Glutamatergic neuron (in vitro differentiated cells): ENCODE measurements around the gene NR2E3. TPM values are rescaled to one million over a fixed set of nuclear protein-coding genes. Genes with fewer than 3 reads are reported as not detected.
A peak's percentile ranks its signal among the peaks of the same experiment; 100 is the strongest.

Experiments used
- DNase-seq: peaks from one replicate; pipeline ENCODE4 v3.0.0; 2022
- H3K27ac Mint-ChIP-seq: one replicate; pipeline ENCODE4 v1.8.0; 2020; ENCODE audit warnings: mild to moderate bottlenecking, mixed read lengths, inconsistent platforms; ENCODE audit not compliant: unreplicated experiment
- H3K27me3 Mint-ChIP-seq: one replicate; pipeline ENCODE4 v1.8.0; 2020; ENCODE audit warnings: mild to moderate bottlenecking, moderate library complexity, mixed read lengths, inconsistent platforms; ENCODE audit not compliant: unreplicated experiment
- H3K36me3 Mint-ChIP-seq: one replicate; pipeline ENCODE4 v1.8.0; 2020; ENCODE audit warnings: mild to moderate bottlenecking, mixed read lengths, inconsistent platforms; ENCODE audit not compliant: unreplicated experiment
- H3K4me1 Mint-ChIP-seq: one replicate; pipeline ENCODE4 v1.8.0; 2020; ENCODE audit warnings: mild to moderate bottlenecking, low read depth, mixed read lengths, inconsistent platforms; ENCODE audit not compliant: unreplicated experiment
- H3K4me3 Mint-ChIP-seq: one replicate; pipeline ENCODE4 v1.8.0; 2020; ENCODE audit warnings: mild to moderate bottlenecking, mixed read lengths, inconsistent platforms; ENCODE audit not compliant: unreplicated experiment
- H3K9me3 Mint-ChIP-seq: one replicate; pipeline ENCODE4 v1.8.0; 2020; ENCODE audit warnings: mild to moderate bottlenecking, moderate library complexity, mixed read lengths, inconsistent platforms; ENCODE audit not compliant: unreplicated experiment
- total RNA-seq: library from RNA; stranded (reverse); fragmentation: NEBNext Ultra II Directional; extraction: Animal tissue kit (Norgen Biotek cat#: 25700); gene quantifications from one replicate; pipeline ENCODE4 v1.2.1, GENCODE V29; 2021; ENCODE audit not compliant: unreplicated experiment
- TF ChIP-seq, protein P1 (sequence below): fragments of 200-600 bp; sonication (generic); IDR thresholded peaks from one replicate; pipeline ENCODE4 v1.5.0; 2021; ENCODE audit not compliant: partially characterized antibody, unreplicated experiment

Gene NR2E3
- total RNA-seq, 1 donor from 2014 or later = 0.69 TPM

DNA sequence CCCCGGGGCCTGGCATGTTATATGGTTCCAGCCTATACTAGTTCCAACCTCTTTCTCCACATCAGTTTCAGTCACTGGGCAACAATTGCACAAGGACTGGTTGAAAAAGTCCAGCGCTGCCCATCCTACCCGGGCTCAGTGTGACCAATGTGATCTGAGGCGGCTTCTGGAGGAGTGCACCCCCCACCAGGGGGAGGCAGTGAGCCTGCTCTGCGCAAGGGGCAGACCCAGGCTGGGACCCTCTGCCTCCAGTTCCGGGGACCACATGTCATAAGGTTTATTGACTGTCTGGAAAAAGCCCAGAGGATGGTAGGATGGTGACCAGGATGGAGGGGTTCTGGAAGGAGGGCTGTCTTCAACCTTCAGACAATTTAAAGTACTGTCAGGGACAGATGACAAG, 25.6 kb upstream of the NR2E3 start:
- no peak overlapping the region for H3K4me3 Mint-ChIP-seq
- H3K4me1 Mint-ChIP-seq = peaks cover 19% of the 10 kb centered on the region
- no peaks in the 10 kb centered on the region for H3K9me3 Mint-ChIP-seq
- DNase-seq = no peak
- peaks cover 2% of the 10 kb centered on the region for H3K27me3 Mint-ChIP-seq
- no peaks in the 10 kb centered on the region for H3K36me3 Mint-ChIP-seq
- TF ChIP-seq, protein P1, sequence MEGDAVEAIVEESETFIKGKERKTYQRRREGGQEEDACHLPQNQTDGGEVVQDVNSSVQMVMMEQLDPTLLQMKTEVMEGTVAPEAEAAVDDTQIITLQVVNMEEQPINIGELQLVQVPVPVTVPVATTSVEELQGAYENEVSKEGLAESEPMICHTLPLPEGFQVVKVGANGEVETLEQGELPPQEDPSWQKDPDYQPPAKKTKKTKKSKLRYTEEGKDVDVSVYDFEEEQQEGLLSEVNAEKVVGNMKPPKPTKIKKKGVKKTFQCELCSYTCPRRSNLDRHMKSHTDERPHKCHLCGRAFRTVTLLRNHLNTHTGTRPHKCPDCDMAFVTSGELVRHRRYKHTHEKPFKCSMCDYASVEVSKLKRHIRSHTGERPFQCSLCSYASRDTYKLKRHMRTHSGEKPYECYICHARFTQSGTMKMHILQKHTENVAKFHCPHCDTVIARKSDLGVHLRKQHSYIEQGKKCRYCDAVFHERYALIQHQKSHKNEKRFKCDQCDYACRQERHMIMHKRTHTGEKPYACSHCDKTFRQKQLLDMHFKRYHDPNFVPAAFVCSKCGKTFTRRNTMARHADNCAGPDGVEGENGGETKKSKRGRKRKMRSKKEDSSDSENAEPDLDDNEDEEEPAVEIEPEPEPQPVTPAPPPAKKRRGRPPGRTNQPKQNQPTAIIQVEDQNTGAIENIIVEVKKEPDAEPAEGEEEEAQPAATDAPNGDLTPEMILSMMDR = peak; percentile 21
- H3K27ac Mint-ChIP-seq = no peak overlapping the region

DNA sequence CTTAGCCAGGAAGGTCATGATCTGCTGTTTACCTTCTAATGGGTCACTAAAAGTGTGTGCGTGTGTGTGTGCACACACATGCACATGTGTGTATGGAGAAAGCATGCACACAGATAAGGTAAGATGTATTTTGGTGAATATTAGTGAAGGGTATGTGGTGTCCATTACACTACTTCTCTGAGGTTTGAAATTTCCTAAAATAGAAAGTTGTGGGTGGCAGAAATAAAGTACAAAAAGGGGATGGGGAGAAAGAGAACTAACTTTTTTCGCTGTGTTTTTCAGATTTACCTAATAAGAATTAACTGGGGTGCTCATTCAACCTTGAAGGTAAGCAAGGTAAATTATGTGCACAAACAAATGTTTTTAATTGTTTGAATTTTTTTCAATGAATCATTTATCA, 24.4 kb upstream of the NR2E3 start:
- DNase-seq = no peak
- Mint-ChIP-seq H3K36me3 (no peaks in the 10 kb centered on the region), H3K4me3 (no peak overlapping the region), H3K4me1 (peaks cover 8% of the 10 kb centered on the region), H3K27ac (no peak overlapping the region), H3K27me3 (peaks cover 3% of the 10 kb centered on the region), H3K9me3 (no peaks in the 10 kb centered on the region)
- TF ChIP-seq, protein P1 = no peak

DNA sequence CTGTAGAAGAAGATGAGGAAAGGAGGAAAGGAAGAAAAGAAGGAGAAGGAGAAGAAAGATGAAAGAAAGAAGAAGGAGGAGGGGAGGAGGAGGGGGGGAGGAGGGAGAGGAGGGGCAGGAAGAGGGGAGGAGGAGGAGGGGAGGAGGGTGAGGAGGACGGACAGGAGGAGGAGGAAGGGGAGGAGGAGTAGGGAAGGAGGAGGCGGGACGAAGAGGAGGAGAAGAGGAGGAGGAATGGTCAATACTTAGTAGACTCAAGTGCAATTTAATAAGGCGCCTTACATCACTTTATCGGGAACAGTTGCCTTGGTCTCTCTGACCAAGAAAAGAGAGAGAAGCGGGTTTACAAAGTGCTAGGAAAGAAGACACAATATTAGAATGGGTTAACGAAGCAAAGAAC, 23.7 kb upstream of the NR2E3 start:
- no peaks in the 10 kb centered on the region for H3K36me3 Mint-ChIP-seq
- H3K4me1 Mint-ChIP-seq = peaks cover 4% of the 10 kb centered on the region
- H3K27ac Mint-ChIP-seq = no peak overlapping the region
- no peak for DNase-seq
- TF ChIP-seq, protein P1 = no peak
- no peaks in the 10 kb centered on the region for H3K9me3 Mint-ChIP-seq
- H3K4me3 Mint-ChIP-seq = no peak overlapping the region
- H3K27me3 Mint-ChIP-seq = peaks cover 3% of the 10 kb centered on the region

DNA sequence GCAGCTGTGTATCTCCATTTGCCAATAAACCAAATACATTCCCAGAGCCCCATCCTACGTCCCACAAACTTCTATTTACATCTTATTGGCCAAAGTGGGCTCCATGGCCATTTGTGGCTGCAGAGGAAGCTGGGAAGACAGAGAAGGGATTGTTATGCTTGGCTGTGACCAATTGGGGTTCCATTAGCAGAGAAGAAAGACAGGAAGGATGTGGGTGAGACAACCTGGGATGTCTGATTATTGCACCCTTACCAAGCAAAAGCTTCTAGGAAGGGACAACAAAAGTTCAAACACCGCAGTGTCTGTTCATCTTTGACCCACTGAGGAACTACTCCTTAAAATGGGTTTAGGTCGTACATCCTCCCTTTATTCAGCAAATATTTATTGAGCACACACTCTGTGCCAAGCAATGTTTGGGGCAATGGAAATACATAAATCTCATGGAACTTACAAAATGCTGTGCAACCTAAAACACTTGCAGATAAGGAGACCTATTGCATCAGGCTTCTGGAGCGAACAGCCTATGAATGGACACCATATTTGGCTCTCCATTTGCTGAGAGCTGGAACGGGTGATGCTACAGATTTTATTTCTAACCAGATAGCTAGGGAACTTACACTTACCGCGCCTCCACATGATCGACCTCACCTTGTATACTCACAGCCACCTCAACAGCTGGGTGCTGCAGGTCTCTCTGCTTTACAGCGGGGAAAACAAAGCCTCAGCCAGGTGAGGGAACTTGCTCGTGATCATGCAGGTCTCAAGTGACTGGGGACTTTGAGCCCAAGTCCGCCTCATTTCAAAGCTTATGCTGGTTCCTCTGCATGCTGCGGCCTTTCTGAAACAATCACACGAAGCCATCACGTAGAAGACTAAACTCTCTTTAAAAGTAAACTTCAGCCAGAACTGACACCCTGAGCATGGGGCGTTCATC, 21.4 kb upstream of the NR2E3 start:
- Mint-ChIP-seq H3K9me3 (no peaks in the 10 kb centered on the region), H3K27me3 (peaks cover 3% of the 10 kb centered on the region), H3K27ac (no peak overlapping the region), H3K36me3 (no peaks in the 10 kb centered on the region), H3K4me3 (no peak overlapping the region), H3K4me1 (no peaks in the 10 kb centered on the region)
- DNase-seq = no peak
- TF ChIP-seq, protein P1 = no peak

DNA sequence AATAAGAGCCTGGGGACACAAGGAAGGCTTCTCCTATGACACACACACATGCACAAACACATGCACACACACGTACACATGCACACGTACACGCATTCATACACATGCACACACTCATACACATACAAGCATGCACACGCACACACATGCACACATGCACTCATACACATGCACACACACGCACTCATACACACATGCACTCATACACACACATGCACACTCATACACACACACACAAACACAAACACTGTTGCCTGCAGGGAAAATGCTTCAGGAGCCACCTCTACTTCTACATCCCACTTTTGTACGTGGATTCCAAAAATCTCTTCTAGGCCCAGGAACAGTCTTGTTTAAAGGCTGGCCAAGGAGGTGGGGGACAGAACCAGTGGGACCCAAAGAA, 20.7 kb upstream of the NR2E3 start:
- Mint-ChIP-seq H3K27me3 (peaks cover 3% of the 10 kb centered on the region), H3K36me3 (no peaks in the 10 kb centered on the region), H3K4me3 (no peak overlapping the region), H3K4me1 (no peaks in the 10 kb centered on the region), H3K9me3 (no peaks in the 10 kb centered on the region), H3K27ac (no peak overlapping the region)
- TF ChIP-seq, protein P1 = no peak
- no peak for DNase-seq
